Cardiac muscle cell (in vitro differentiated cells and primary cell): Measurements from ENCODE around the gene UNC45A. TPM values are rescaled to one million over a fixed set of nuclear protein-coding genes. Genes with fewer than 3 reads are reported as not detected.

Source experiments
- DNase-seq, 2 donors: peaks; one replicate each; pipeline versions ENCODE4 v3.0.0 to v3.0.0-alpha.2; 2010 to 2017; ENCODE audit warnings: low read depth in 1 of 2, low spot score in 1 of 2
- H3K27ac ChIP-seq: fragments of 200-600 bp; sonication (generic); 2 replicates; pipeline ENCODE4 v1.5.1; 2016
- H3K27me3 ChIP-seq: fragments of 200-600 bp; sonication (generic); 2 replicates; pipeline ENCODE4 v1.6.0; 2016; ENCODE audit warnings: control low read depth
- H3K36me3 ChIP-seq: fragments of 200-600 bp; sonication (generic); 2 replicates; pipeline ENCODE4 v1.5.1; 2016; ENCODE audit warnings: control low read depth
- H3K4me1 ChIP-seq: fragments of 200-600 bp; sonication (generic); 2 replicates; pipeline ENCODE4 v1.8.1; 2017; ENCODE audit warnings: low read depth, mild to moderate bottlenecking, mixed run types
- H3K4me3 ChIP-seq: fragments of 200-600 bp; sonication (generic); 2 replicates; pipeline ENCODE4 v1.5.1; 2016; ENCODE audit warnings: mild to moderate bottlenecking
- H3K9me3 ChIP-seq: fragments of 200-600 bp; sonication (generic); 2 replicates; pipeline ENCODE4 v1.5.1; 2017; ENCODE audit warnings: low read depth, mild to moderate bottlenecking, control low read depth
- CTCF ChIP-seq: IDR thresholded peaks from 2 replicates; pipeline ENCODE4 v1.5.1; 2012; ENCODE audit warnings: low read depth, mild to moderate bottlenecking, low read length
- polyA plus RNA-seq: library from polyadenylated mRNA; unstranded; fragments of >200 nt; fragmentation: Nextera tagmentation; extraction: Ambion mirVana; gene quantifications from 2 replicates; pipeline ENCODE4 v1.2.1, GENCODE V29; 2016
- total RNA-seq: library from RNA; depleted of rRNA; stranded (reverse); fragments of >200 nt; gene quantifications from 2 replicates; pipeline ENCODE4 v1.2.3, GENCODE V29; 2016

Gene UNC45A
- total and polyA plus RNA-seq, 2 experiments from 2014 or later = 52.5 to 68.2 TPM

- H3K4me3 ChIP-seq = no peak overlapping the region
- no peaks in the 10 kb centered on the region for H3K27me3 ChIP-seq
- H3K9me3 ChIP-seq = no peaks in the 10 kb centered on the region
- DNase-seq = no peak
- no peaks in the 10 kb centered on the region for H3K36me3 ChIP-seq
- no peak for TF ChIP-seq CTCF
- H3K27ac ChIP-seq = no peak overlapping the region
- no peaks in the 10 kb centered on the region for H3K4me1 ChIP-seq
Measured at GRCh38 chr15:90929246-90930019, 5.7 kb upstream of the UNC45A start.

- H3K36me3 ChIP-seq = no peaks in the 10 kb centered on the region
- H3K27me3 ChIP-seq = no peaks in the 10 kb centered on the region
- H3K9me3 ChIP-seq = no peaks in the 10 kb centered on the region
- TF ChIP-seq CTCF = no peak
- DNase-seq = no peak
- peak overlapping the region; percentile 51 for H3K27ac ChIP-seq
- H3K4me1 ChIP-seq = peaks cover 4% of the 10 kb centered on the region
- H3K4me3 ChIP-seq = no peak overlapping the region
Measured at GRCh38 chr15:90930861-90931574, 4.1 kb upstream of the UNC45A start.

GRCh38 chr15:90931575-90931827, 3.6 kb upstream of the UNC45A start:
- Histone ChIP-seq H3K27me3 (no peaks in the 10 kb centered on the region), H3K4me1 (peaks cover 6% of the 10 kb centered on the region), H3K27ac (peak overlapping the region; percentile 51), H3K4me3 (peak overlapping the region; percentile 66), H3K9me3 (no peaks in the 10 kb centered on the region), H3K36me3 (no peaks in the 10 kb centered on the region)
- no peak for DNase-seq
- TF ChIP-seq CTCF = no peak

GRCh38 chr15:90931828-90932659, 3.0 kb upstream of the UNC45A start, which contains the start of gene HDDC3:
TSS of gene HDDC3 (minus strand) at chr15:90932549. CDS start at chr15:90932540, 9 bp downstream.
- Histone ChIP-seq H3K27ac (peak within 1 kb of the TSS; percentile 51), H3K36me3 (no peaks in the 10 kb centered on the region), H3K27me3 (no peaks in the 10 kb centered on the region), H3K4me3 (peak within 1 kb of the TSS; percentile 66), H3K9me3 (no peaks in the 10 kb centered on the region), H3K4me1 (peaks cover 6% of the 10 kb centered on the region)
- peak; percentile 87 for TF ChIP-seq CTCF
- DNase-seq = peak; percentile 88 to 91

GRCh38 chr15:90932660-90932991, 2.5 kb upstream of the UNC45A start:
- DNase-seq = no peak
- peaks cover 6% of the 10 kb centered on the region for H3K4me1 ChIP-seq
- no peaks in the 10 kb centered on the region for H3K27me3 ChIP-seq
- H3K9me3 ChIP-seq = no peaks in the 10 kb centered on the region
- H3K36me3 ChIP-seq = no peaks in the 10 kb centered on the region
- no peak for TF ChIP-seq CTCF
- H3K4me3 ChIP-seq = peak overlapping the region; percentile 66
- no peak overlapping the region for H3K27ac ChIP-seq
